ENCODE results near the gene UPF1.

The UPF1 gene

DNA sequence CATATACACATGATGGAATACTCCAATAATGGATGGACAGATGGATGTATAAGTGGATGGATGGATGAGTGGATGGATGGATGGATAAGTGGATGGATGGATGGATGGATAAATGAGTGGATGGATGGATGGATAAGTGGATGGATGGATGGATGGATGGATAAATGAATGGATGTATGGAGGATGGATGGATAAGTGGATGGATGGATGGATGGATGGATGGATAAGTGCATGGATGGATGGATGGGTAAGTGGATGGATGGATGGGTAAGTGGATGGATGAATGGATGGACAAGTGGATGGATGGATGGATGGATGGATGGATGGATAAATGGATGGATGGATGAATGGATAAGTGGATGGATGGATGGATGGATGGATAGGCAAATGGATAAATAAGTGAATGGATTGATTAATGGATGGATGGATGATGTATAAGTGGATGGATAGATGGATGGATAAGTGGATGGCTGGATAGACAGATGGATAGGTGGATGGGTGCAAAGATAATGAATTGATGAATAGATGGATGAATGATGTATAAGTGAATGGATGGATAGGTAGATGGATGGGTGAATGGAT lies 32.3 kb upstream of the UPF1 start:
- Histone ChIP-seq H3K27ac (ENCODE audit: extremely low read depth, low read depth, low read length) (no peak overlapping the region), H3K36me3 (ENCODE audit: control insufficient read depth in 2 of 2, insufficient read depth in 1 of 2, low read length in 2 of 2) (no peaks in the 10 kb centered on the region), H3K9me3 (ENCODE audit: control insufficient read depth, insufficient read depth, low read depth, low read length) (no peaks in the 10 kb centered on the region), H3K4me3 (ENCODE audit: low read depth, low read length) (no peak overlapping the region), H3K4me1 (ENCODE audit: control insufficient read depth, insufficient read depth, low read length) (no peaks in the 10 kb centered on the region)
- ChIA-PET CTCF (no interaction called here), POLR2A (no interaction called here)
- 0 out of 2 replicates have a peak, but pooled peaks have one; percentile 13 for TF ChIP-seq ZNF140 (tag by site-specific recombination; IDR thresholded peaks at IDR 0.05)
- TF ChIP-seq ZBTB17 (tag by site-specific recombination; IDR thresholded peaks at IDR 0.05) = peak; percentile 94
- TF ChIP-seq, protein P1, sequence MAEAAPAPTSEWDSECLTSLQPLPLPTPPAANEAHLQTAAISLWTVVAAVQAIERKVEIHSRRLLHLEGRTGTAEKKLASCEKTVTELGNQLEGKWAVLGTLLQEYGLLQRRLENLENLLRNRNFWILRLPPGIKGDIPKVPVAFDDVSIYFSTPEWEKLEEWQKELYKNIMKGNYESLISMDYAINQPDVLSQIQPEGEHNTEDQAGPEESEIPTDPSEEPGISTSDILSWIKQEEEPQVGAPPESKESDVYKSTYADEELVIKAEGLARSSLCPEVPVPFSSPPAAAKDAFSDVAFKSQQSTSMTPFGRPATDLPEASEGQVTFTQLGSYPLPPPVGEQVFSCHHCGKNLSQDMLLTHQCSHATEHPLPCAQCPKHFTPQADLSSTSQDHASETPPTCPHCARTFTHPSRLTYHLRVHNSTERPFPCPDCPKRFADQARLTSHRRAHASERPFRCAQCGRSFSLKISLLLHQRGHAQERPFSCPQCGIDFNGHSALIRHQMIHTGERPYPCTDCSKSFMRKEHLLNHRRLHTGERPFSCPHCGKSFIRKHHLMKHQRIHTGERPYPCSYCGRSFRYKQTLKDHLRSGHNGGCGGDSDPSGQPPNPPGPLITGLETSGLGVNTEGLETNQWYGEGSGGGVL (tag by site-specific recombination; IDR thresholded peaks at IDR 0.05) = no peak
- TF ChIP-seq ZNF366 (tag by site-specific recombination; conservative IDR thresholded peaks at IDR 0.05) = peak; percentile 97

DNA sequence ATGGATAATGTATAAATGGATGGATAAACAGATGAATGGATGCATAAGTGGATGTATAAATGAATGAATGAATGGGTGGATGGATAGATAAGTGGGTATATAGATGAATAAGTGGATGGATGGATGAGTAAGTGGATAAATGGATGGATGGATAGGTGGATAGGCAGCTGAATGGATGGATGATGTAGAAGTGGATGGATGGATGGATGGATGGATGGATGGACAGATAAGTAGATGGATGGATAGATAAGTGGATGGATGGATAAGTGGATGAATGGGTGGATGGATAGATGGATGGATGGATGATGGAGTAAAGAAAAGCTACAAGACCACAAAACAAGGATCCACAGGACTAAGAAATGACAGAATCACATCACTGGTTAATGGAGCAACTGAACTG lies 31.7 kb upstream of the UPF1 start:
- Histone ChIP-seq H3K9me3 (ENCODE audit: control insufficient read depth, insufficient read depth, low read depth, low read length) (no peaks in the 10 kb centered on the region), H3K36me3 (ENCODE audit: control insufficient read depth in 2 of 2, insufficient read depth in 1 of 2, low read length in 2 of 2) (no peaks in the 10 kb centered on the region), H3K27ac (ENCODE audit: extremely low read depth, low read depth, low read length) (no peak overlapping the region), H3K4me1 (ENCODE audit: control insufficient read depth, insufficient read depth, low read length) (no peaks in the 10 kb centered on the region), H3K4me3 (ENCODE audit: low read depth, low read length) (no peak overlapping the region)
- ChIA-PET CTCF (no interaction called here), POLR2A (interaction anchor here (0.6 kb wide), 1 partner anchor 29 kb away, joined by 3 read pairs; no protein-coding TSS in a partner anchor)
- TF ChIP-seq ZBTB17 (tag by site-specific recombination; IDR thresholded peaks at IDR 0.05) (peak; percentile 70), ZNF521 (tag by site-specific recombination; IDR thresholded peaks at IDR 0.05) (no peak), MEIS1 (CRISPR knock-in tag; IDR thresholded peaks at IDR 0.05; ENCODE audit: borderline replicate concordance) (no peak), ZNF626 (tag by site-specific recombination; IDR thresholded peaks at IDR 0.05) (no peak), ZNF366 (tag by site-specific recombination; conservative IDR thresholded peaks at IDR 0.05) (peak; percentile 91), ZBTB8A (tag by site-specific recombination; IDR thresholded peaks at IDR 0.05) (no peak)
- TF ChIP-seq, protein P2, sequence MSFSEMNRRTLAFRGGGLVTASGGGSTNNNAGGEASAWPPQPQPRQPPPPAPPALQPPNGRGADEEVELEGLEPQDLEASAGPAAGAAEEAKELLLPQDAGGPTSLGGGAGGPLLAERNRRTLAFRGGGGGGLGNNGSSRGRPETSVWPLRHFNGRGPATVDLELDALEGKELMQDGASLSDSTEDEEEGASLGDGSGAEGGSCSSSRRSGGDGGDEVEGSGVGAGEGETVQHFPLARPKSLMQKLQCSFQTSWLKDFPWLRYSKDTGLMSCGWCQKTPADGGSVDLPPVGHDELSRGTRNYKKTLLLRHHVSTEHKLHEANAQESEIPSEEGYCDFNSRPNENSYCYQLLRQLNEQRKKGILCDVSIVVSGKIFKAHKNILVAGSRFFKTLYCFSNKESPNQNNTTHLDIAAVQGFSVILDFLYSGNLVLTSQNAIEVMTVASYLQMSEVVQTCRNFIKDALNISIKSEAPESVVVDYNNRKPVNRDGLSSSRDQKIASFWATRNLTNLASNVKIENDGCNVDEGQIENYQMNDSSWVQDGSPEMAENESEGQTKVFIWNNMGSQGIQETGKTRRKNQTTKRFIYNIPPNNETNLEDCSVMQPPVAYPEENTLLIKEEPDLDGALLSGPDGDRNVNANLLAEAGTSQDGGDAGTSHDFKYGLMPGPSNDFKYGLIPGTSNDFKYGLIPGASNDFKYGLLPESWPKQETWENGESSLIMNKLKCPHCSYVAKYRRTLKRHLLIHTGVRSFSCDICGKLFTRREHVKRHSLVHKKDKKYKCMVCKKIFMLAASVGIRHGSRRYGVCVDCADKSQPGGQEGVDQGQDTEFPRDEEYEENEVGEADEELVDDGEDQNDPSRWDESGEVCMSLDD (tag by site-specific recombination; IDR thresholded peaks at IDR 0.05) = no peak

DNA sequence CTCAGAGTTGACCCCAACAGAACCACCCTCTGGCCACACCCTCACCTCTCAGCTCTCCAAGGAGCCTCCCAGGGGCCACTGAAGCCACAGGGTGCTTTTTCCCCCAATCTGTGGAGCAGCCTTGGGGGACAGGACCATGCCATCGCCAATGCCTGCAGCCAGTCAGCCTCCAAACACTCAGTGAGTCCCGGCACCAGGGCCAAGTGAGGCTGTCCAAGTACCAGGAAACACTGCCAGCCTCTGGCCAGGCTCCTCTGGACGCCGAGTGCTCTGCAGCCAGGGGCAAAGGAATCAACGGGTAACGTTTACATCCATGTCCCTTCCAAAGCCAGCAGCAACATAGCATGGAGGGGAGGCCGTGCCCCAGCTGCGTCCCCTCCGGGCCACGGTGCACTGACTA lies 31.1 kb upstream of the UPF1 start:
- ChIA-PET POLR2A (interaction anchor here (0.6 kb wide), 1 partner anchor 29 kb away, joined by 3 read pairs; no protein-coding TSS in a partner anchor), CTCF (no interaction called here)

More for the DNA sequence above, 31.1 kb upstream of the UPF1 start:
- Histone ChIP-seq H3K36me3 (ENCODE audit: control insufficient read depth in 2 of 2, insufficient read depth in 1 of 2, low read length in 2 of 2) (no peaks in the 10 kb centered on the region), H3K9me3 (ENCODE audit: control insufficient read depth, insufficient read depth, low read depth, low read length) (no peaks in the 10 kb centered on the region), H3K4me3 (ENCODE audit: low read depth, low read length) (no peak overlapping the region), H3K4me1 (ENCODE audit: control insufficient read depth, insufficient read depth, low read length) (no peaks in the 10 kb centered on the region), H3K27ac (ENCODE audit: extremely low read depth, low read depth, low read length) (no peak overlapping the region)
- TF ChIP-seq ZNF274 (IDR thresholded peaks at IDR 0.05; ENCODE audit: low read length) (no peak), ZNF274 (tag by site-specific recombination; IDR thresholded peaks at IDR 0.05; ENCODE audit: borderline replicate concordance) (no peak), ZNF19 (tag by site-specific recombination; IDR thresholded peaks at IDR 0.05; ENCODE audit: low read depth) (no peak), ZNF112 (tag by site-specific recombination; IDR thresholded peaks at IDR 0.05) (no peak), ZNF707 (tag by site-specific recombination; IDR thresholded peaks at IDR 0.05) (no peak), GLI2 (tag by site-specific recombination; IDR thresholded peaks at IDR 0.05; ENCODE audit: borderline replicate concordance, low read depth) (no peak), SP2 (tag by site-specific recombination; IDR thresholded peaks at IDR 0.05) (no peak), GLIS2 (tag by site-specific recombination; IDR thresholded peaks at IDR 0.05) (no peak), ZNF660 (tag by site-specific recombination; IDR thresholded peaks at IDR 0.05) (no peak), MYNN (tag by site-specific recombination; IDR thresholded peaks at IDR 0.05; ENCODE audit: borderline replicate concordance) (no peak)
- TF ChIP-seq, protein P3, sequence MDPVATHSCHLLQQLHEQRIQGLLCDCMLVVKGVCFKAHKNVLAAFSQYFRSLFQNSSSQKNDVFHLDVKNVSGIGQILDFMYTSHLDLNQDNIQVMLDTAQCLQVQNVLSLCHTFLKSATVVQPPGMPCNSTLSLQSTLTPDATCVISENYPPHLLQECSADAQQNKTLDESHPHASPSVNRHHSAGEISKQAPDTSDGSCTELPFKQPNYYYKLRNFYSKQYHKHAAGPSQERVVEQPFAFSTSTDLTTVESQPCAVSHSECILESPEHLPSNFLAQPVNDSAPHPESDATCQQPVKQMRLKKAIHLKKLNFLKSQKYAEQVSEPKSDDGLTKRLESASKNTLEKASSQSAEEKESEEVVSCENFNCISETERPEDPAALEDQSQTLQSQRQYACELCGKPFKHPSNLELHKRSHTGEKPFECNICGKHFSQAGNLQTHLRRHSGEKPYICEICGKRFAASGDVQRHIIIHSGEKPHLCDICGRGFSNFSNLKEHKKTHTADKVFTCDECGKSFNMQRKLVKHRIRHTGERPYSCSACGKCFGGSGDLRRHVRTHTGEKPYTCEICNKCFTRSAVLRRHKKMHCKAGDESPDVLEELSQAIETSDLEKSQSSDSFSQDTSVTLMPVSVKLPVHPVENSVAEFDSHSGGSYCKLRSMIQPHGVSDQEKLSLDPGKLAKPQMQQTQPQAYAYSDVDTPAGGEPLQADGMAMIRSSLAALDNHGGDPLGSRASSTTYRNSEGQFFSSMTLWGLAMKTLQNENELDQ (tag by site-specific recombination; IDR thresholded peaks at IDR 0.05; ENCODE audit: low read depth) = no peak

All from HEK293 (cell line).